ENCODE results near the gene DCTN2. TPM values are rescaled to one million over a fixed set of nuclear protein-coding genes. Genes with fewer than 3 reads are reported as not detected.

The DCTN2 gene
- total RNA-seq, 1 donor from 2014 or later, result 100 TPM

- intact Hi-C loops (cut with DNase I), result no loop called here
- DNase-seq (ENCODE audit: low spot score), result no peak
These were observed 4.8 kb upstream of the DCTN2 start for GRCh38 chr12:57551637-57552305.

- DNase-seq (ENCODE audit: low spot score), result no peak
- intact Hi-C loops (cut with DNase I), result no loop called here
These were observed 3.9 kb upstream of the DCTN2 start for GRCh38 chr12:57550641-57551549.

- intact Hi-C loops (cut with DNase I), result no loop called here
- DNase-seq (ENCODE audit: low spot score), result no peak
These were observed 3.1 kb upstream of the DCTN2 start, which contains the start of gene KIF5A for GRCh38 chr12:57549909-57550640. Gene KIF5A (plus strand): TSS chr12:57550044. CDS start chr12:57550272, 228 bp downstream.

GRCh38 chr12:57549203-57549908 is 2.4 kb upstream of the DCTN2 start:
- DNase-seq (ENCODE audit: low spot score), result no peak
- intact Hi-C loops (cut with DNase I), result no loop called here

GRCh38 chr12:57548488-57548887 is 1.5 kb upstream of the DCTN2 start:
- DNase-seq (ENCODE audit: low spot score), result no peak
- intact Hi-C loops (cut with DNase I), result no loop called here

GRCh38 chr12:57548013-57548315 is 972 bp upstream of the DCTN2 start:
- no peak for DNase-seq (ENCODE audit: low spot score)
- intact Hi-C loops (cut with DNase I), result no loop called here

- DNase-seq (ENCODE audit: low spot score), result no peak
- intact Hi-C loops (cut with DNase I), result loop anchor here (2.0 kb wide), 1 partner anchor 25 kb away; the partner anchor contains the start of gene MBD6
These were observed 458 bp upstream of the DCTN2 start for GRCh38 chr12:57547288-57548012.

- intact Hi-C loops (cut with DNase I), result loop anchor here (2.0 kb wide), 1 partner anchor 23 kb away; the partner anchor contains the start of gene MBD6
These were observed 1.1 kb downstream of the DCTN2 start for GRCh38 chr12:57545809-57546437.

GRCh38 chr12:57543581-57543980 is 3.4 kb downstream of the DCTN2 start:
- no peak for DNase-seq (ENCODE audit: low spot score)
- intact Hi-C loops (cut with DNase I), result no loop called here

More at GRCh38 chr12:57545809-57546437, 1.1 kb downstream of the DCTN2 start:
- DNase-seq (ENCODE audit: low spot score), result no peak

- intact Hi-C loops (cut with DNase I), result no loop called here
- DNase-seq (ENCODE audit: low spot score), result no peak
These were observed 5.3 kb downstream of the DCTN2 start for GRCh38 chr12:57541717-57542116.

- no peak for DNase-seq (ENCODE audit: low spot score)
- intact Hi-C loops (cut with DNase I), result no loop called here
These were observed 6.0 kb downstream of the DCTN2 start for GRCh38 chr12:57541001-57541400.

GRCh38 chr12:57539134-57539768 is 7.7 kb downstream of the DCTN2 start:
- no peak for DNase-seq (ENCODE audit: low spot score)
- intact Hi-C loops (cut with DNase I), result no loop called here

- no peak for DNase-seq (ENCODE audit: low spot score)
- intact Hi-C loops (cut with DNase I), result no loop called here
These were observed 10.4 kb downstream of the DCTN2 start for GRCh38 chr12:57536597-57536942.

GRCh38 chr12:57535764-57536596 is 11.0 kb downstream of the DCTN2 start:
- intact Hi-C loops (cut with DNase I), result no loop called here
- DNase-seq (ENCODE audit: low spot score), result no peak

- no peak for DNase-seq (ENCODE audit: low spot score)
These were observed 11.9 kb downstream of the DCTN2 start for GRCh38 chr12:57534991-57535543.

GRCh38 chr12:57534250-57534649 is 12.7 kb downstream of the DCTN2 start:
- no peak for DNase-seq (ENCODE audit: low spot score)
- intact Hi-C loops (cut with DNase I), result no loop called here

More at GRCh38 chr12:57534991-57535543, 11.9 kb downstream of the DCTN2 start:
- intact Hi-C loops (cut with DNase I), result no loop called here

GRCh38 chr12:57533108-57533507 is 13.9 kb downstream of the DCTN2 start:
- intact Hi-C loops (cut with DNase I), result no loop called here
- no peak for DNase-seq (ENCODE audit: low spot score)

Data from cardiac septum (tissue), 1 donor.